Fibroblast of skin of abdomen (primary cell): Measurements from ENCODE around the gene CD4. TPM values are rescaled to one million over a fixed set of nuclear protein-coding genes. Genes with fewer than 3 reads are reported as not detected.
"Not testable (repeated sequence)": the region's sequence is repeated elsewhere in the genome, so short reads cannot be mapped to it uniquely, and the experiment has no call there.

ENCODE experiments used
- DNase-seq: peaks from one replicate; pipeline ENCODE4 v3.0.0-alpha.2; 2013
- polyA plus RNA-seq, 2 experiments: library from polyadenylated mRNA; unstranded; fragments of 120-200 nt; gene quantifications; one replicate each; pipeline ENCODE4 v1.2.1, GENCODE V29; 2013; ENCODE audit not compliant: insufficient read length in 2 of 2

Gene CD4
- 1.5 TPM for polyA plus RNA-seq (2013, experiment 1 of 2; ENCODE audit: insufficient read length)
- 1.5 TPM for polyA plus RNA-seq (2013, experiment 2 of 2; ENCODE audit: insufficient read length)

GRCh38 chr12:6788972-6789924, at the start of gene CD4:
CD4 (plus strand) TSS chr12:6789528; CDS start chr12:6800139, 10,611 bp downstream.
- no peak for DNase-seq

GRCh38 chr12:6742080-6742479, 47.2 kb upstream of the CD4 start:
- DNase-seq = not testable (repeated sequence)

DNA sequence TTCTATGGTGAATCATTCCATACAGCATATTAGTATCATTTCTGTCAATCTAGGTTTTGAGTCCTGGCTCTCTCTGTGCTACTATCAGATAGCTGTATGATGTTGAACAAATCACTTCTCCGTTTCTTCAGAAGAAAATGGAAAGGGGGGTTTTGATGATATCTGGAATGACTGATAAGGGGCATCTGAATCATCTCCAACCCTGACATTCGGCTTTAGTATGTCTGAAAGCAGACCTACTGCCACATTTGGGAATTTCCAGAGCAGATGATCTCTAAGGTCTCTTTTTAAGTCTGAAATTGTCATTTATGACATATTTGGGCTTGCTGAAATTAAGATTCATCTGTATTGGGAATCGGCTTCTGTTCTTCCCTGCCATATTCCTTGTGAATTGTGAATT, 46.5 kb upstream of the CD4 start:
- DNase-seq = no peak

- not testable (repeated sequence) for DNase-seq
Observed at GRCh38 chr12:6743300-6743699, 46.0 kb upstream of the CD4 start.

DNA sequence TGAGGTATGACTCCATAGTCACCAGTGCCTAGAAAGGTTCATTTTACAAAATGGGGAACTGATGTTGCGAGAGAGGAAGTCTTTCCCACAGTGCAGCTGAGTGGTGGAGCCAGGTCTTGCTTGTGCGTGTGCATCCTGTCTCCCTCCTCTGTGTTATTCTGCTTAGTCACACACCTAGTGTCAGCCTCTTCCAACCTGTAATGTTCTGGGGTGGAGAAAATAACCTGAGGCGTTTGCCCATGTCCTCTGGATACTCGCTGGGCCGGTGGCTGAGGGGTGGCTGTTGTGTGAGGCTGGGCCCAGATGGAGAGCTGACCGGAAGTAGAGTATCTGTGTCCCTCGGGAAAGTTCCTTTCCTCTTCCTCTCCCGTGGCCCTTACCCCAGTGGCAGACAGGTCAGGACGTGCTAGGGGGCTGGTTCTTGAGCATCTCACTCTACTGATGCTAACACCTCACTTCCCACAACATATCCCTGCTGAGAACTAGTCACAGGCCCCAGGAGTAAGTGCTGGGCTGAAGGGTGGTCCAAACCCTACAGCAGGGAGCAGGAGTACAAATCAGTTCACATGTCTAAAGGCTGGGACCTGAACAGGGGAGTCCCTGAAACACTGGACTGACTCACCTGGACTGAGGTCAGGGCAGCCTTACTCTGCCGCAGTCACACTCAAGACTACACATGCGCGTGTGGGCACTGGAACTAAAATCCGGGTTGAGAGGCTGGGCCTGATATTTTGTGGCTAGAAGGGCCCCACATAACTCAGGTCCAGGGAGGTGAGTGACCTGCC, 43.4 kb upstream of the CD4 start:
- DNase-seq = no peak

GRCh38 chr12:6747216-6747615, 42.1 kb upstream of the CD4 start:
- DNase-seq = no peak

DNA sequence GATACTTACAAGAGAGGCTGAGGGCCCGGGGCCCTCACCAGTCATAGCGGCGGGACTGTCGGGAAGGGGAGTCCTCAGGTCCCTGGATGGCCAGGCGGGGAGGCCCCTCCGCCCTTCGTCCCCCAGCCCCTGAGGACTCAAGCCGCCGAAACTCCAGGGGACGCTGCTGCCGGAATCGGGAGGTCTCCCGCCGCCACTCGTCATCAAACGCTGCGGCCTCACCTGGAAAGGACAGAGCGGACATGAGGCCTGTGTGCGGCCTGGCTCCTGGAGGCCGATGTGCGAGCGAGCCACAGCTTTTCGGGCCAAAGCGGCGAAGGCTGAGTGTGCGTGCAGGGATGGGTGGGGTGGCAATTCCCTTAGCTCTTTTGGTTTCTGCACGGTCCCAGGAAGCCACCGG, 40.6 kb upstream of the CD4 start:
- DNase-seq = no peak

DNA sequence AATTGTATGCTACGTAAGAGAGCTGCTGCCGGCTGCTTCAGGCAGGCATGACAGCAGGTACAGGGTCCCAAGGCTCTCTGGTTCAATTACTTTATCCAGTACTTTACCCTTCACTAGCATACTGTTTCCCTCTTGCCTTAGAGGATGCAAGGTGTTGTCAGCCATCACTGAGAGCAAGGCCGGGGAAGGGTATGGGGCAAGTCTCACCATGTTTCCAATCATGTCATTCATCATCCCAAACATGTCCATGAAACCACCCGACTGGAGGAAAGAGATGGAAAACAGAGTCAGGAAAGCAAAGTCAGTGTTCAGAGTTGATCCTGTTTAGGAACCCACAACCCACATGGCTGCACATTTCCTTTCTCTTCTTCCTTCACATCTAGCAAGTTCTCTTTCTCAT, 38.8 kb upstream of the CD4 start:
- no peak for DNase-seq

DNA sequence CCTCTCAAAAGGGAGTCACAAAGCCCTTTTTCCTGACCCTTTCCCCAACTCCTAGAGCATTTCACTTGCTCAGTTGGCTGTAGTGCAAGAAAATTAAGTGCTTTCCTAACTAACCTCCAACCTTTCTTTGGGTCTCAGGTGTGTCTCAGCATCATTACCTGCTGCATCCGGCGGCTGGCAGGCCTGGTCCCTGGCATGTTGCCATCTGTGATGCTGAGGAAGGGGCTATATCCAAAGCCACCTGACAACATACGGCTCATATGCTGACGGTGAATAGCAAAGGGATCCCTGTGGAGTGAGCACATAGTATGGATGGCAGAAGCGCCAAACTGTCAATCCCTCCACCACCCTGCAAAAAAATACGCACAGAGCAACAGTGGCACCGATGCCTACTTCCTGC, 37.6 kb upstream of the CD4 start:
- DNase-seq = no peak

- DNase-seq = peak; percentile 56
Observed at GRCh38 chr12:6752167-6752920, 37.0 kb upstream of the CD4 start.

GRCh38 chr12:6752921-6753771, 36.2 kb upstream of the CD4 start, which contains the start of gene MLF2:
MLF2 (minus strand) TSS chr12:6753141; CDS start chr12:6752334, 807 bp downstream.
- peak; percentile 100 for DNase-seq

- no peak for DNase-seq
Observed at GRCh38 chr12:6753772-6754356, 35.5 kb upstream of the CD4 start.

- DNase-seq = no peak
Observed at GRCh38 chr12:6754411-6754810, 34.9 kb upstream of the CD4 start.

- DNase-seq = no peak
Observed at GRCh38 chr12:6757028-6757690, 32.2 kb upstream of the CD4 start.

- DNase-seq = no peak
Observed at GRCh38 chr12:6758506-6759095, 30.7 kb upstream of the CD4 start.

GRCh38 chr12:6759741-6760140, 29.6 kb upstream of the CD4 start:
- no peak for DNase-seq

DNA sequence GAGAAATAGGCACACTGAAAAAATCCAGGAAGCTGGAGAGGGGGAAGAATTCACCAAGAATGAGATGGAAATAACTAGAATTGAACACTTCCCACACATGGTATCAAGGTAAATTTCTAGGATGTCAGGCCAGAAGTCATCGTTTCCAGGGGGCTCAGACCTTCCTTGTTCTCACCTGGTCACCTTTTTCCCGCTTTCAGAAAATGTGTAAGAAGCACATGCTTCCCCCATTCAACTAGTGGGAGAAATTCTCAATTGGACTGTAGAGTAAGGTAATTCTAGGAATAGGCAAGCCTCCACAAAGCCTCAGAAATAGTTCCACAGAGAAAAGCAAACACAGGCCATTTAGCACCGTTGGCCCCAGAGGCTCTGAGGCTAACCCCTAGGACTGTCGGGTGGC, 25.9 kb upstream of the CD4 start:
- DNase-seq = no peak

DNA sequence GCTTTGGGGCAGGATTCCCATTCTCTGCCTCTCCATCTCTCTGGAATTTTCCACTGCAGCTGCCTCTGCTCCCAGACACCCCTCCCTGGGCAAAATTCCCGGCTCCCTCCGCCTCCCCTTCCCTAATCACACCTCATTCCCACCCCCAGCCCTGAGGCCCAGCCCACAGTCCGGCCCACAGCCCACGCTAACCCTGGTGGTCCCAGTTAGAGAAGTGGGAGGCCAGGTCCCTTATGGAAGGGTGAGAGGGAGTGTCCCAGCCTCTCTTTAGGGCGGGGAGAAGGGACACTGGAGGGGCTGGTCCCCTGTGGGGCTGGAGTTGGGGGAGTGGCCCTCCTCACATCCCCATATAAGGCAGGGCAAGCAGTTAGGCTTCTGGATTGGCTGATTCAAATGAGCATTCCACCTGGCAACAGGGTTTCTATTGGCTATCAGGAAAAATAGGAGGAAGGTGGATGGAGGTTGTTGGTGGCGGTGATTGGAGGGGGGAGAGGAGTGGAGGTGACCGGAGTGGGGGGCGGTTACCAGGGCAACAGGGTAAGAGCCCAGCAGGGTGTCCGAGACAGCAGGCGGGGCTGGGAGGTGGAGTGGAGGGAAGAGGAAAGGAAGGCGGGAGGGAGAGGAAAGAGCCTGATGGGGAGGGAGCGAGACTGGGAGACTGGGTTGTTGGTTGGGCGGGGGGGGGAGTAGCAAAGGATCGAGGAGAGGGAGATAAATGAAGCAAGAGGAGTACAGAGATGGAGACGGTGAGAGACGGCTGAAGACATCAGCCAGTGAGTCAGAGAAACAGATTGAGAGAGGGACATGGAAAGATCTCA, 25.1 kb upstream of the CD4 start:
- peak; percentile 100 for DNase-seq

GRCh38 chr12:6765048-6765633, 24.2 kb upstream of the CD4 start:
- DNase-seq = no peak
